GM12874 (cell line): Measurements from ENCODE around the gene NUMB.

Source experiments
- TF ChIP-seq, protein P1 (sequence below): IDR thresholded peaks from 2 replicates; pipeline ENCODE4 v1.5.1; 2011; ENCODE audit warnings: low read depth, mild to moderate bottlenecking, control low read depth, low read length, moderate library complexity; ENCODE audit not compliant: insufficient read depth

NUMB gene

DNA sequence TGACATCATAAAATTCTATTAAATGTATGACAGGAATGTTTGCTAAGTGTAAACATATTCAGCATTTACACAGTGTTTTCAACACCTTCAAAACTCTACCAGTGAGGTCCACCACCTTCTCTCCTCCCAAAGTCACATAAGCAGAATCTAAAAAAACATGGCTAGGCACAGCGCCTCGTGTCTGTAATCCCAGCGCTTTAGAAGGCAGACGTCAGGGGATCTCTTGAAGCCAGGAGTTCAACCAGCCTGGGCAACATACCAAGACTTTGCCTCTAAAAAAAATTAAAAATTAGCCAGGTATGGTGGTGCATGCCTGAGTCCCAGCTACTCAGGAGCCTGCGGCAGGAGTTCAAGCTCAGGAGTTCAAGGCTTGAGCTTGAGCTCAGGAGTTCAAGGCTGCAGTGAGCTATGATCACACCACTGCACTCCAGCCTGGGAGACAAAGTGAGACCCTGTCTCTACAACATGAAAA lies 30.0 kb downstream of the NUMB start:
- TF ChIP-seq, protein P1, sequence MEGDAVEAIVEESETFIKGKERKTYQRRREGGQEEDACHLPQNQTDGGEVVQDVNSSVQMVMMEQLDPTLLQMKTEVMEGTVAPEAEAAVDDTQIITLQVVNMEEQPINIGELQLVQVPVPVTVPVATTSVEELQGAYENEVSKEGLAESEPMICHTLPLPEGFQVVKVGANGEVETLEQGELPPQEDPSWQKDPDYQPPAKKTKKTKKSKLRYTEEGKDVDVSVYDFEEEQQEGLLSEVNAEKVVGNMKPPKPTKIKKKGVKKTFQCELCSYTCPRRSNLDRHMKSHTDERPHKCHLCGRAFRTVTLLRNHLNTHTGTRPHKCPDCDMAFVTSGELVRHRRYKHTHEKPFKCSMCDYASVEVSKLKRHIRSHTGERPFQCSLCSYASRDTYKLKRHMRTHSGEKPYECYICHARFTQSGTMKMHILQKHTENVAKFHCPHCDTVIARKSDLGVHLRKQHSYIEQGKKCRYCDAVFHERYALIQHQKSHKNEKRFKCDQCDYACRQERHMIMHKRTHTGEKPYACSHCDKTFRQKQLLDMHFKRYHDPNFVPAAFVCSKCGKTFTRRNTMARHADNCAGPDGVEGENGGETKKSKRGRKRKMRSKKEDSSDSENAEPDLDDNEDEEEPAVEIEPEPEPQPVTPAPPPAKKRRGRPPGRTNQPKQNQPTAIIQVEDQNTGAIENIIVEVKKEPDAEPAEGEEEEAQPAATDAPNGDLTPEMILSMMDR, result no peak

DNA sequence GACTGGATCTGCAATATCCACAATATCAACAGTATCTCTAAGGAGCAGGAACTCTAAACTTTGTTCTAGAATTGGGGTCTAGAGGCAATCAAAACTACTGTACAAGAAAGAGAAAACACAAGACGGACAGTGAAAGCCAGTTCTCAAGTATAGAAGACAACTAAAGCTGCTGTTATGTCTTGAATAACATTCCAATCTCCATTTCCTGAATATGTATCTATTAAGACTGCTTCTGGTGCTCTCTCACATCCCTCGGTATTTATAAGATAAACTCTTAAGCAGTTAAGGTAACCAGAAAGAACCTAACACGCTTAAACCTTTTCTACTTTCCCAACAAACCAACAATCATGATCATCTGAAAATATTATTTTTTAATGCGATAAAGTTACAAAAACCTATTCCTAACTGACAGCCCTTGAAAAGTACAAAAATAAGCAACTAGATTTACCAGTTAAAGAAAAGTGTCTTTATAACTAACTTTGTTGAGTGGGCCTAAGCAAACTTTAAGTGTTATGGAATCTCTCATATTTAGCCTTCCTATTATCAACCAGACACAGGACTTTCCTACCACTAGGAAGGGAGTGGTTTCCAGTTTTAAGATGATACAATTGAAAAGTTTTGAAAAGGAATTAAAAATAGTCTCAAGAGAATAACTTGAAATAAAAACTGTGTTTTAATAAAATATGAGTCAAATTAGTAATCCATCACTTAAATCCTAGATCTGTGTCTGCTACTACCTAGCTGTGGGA lies 30.7 kb downstream of the NUMB start:
- TF ChIP-seq, protein P1, result no peak

DNA sequence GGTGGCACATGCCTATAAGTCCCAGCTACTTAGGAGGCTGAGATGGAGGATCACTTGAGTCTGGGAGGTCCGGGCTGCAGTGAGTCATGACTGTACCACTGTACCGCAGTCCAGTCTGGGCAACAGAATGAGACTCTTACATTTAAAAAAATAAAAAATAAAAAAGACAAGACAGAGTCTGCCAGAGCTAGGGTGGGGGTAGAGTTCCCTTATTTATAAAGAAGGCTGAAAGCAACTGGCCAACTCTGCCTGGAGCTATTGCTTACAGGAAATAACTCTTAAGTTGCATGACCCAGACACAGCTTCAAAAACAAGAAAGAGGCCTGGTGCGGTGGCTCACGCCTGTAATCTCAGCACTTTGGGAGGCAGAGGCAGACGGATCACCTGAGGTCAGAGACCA lies 31.5 kb downstream of the NUMB start:
- TF ChIP-seq, protein P1, result no peak

DNA sequence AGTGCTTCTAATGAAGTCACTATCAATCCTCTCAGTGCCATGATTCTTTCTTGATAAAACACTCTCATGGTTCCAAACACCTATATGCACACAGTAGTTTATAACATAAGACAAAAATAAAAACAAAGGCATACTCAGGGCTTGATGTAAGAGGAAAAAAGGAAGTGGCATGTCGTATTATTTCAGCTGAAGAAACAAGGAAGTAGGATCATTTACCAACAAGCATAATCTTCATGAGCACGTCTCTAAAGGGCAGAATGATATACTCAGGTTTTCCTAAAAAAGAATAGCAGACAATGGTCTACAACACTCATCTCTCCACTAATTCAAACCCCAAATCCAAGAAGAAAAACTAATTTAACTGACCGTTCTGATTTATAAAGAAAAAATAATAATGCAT lies 33.9 kb downstream of the NUMB start:
- TF ChIP-seq, protein P1, result no peak

DNA sequence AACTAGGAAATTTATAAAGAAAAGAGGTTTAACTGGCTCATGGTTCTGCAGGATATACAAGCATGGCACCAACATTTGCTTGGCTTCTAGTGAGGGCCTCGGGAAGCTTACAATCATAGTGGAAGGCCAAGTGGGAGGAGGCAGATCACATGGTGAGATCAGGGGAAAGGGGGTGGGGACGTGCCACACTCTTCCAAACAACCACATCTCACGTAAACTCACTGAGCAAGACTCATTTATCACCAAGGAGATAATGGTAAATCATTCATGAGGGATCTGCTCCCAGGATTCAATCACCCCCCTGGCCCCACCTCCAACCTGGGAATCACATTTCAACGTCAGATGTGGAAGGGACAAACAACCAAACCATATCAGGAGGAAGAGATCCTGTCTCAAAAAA lies 35.8 kb downstream of the NUMB start:
- TF ChIP-seq, protein P1, result no peak

DNA sequence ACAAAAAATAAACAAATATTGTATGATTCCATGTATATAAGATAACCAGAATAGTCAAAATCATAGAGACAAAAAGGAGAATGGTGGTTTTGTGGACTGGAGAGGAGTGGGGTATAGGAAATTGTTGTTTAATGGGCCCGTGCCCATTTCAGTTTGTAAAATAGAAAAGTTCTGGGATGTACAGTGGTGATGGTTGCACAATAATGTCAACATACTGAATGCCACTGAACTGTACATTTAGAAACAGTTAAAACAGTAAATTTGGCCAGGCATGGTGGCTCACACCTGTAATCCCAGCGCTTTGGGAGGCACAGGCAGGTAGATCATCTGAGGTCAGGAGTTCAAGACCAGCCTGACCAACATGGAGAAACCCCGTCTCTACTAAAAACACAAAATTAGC lies 40.1 kb downstream of the NUMB start:
- TF ChIP-seq, protein P1, result no peak

DNA sequence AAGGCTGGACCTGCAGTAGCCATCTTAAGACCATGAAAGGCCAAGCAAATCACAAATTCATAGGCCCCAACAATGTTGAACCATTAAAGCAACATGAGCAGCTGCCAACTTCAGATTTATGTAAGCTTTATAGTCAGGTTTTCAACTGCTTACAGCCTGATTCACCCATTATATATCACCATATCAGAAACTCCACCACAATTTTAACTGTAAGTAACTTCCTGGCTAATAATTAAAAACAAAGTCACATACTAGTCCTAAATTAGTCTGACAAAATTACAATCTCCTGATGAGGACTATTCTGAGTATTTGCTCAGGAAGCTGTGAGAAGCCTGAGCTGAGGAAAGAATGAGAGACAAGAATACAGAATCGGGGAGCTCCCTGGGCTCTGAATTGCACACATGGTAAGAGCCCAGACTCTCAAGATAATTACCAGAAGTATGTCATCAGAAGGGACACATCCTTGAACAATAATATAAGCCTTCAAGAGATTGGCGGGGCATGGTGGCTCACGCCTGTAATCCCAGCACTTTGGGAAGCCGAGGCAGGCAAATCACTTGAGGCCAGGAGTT lies 55.1 kb downstream of the NUMB start:
- TF ChIP-seq, protein P1, result no peak
